CD14-positive monocyte (primary cell): Measurements from ENCODE around the gene DUS1L. TPM values are rescaled to one million over a fixed set of nuclear protein-coding genes. Genes with fewer than 3 reads are reported as not detected.

Source experiments
- DNase-seq, 3 donors: peaks; one replicate each; pipeline ENCODE4 v3.0.0-alpha.2; 2011 to 2022
- H2AFZ ChIP-seq: 2 replicates; pipeline ENCODE4 v1.6.0; 2012; ENCODE audit warnings: mild to moderate bottlenecking, low read depth, low read length, inconsistent platforms; ENCODE audit not compliant: insufficient read depth, poor library complexity, severe bottlenecking
- H3K27ac ChIP-seq, 2 donors: 1 replicate in 1 of 2; 2 replicates in 1 of 2; pipeline ENCODE4 v1.5.1; 2012 to 2013; ENCODE audit warnings: low read length in 2 of 2, control low read depth in 1 of 2, inconsistent platforms in 1 of 2, low read depth in 1 of 2, mild to moderate bottlenecking in 1 of 2
- H3K27me3 ChIP-seq, 2 donors: one replicate each; pipeline versions ENCODE4 v1.6.0 to v1.6.1; 2011 to 2013; ENCODE audit warnings: low read length in 2 of 2; ENCODE audit not compliant: control insufficient read depth in 2 of 2, insufficient read depth in 2 of 2
- H3K36me3 ChIP-seq, 2 donors: replicated peaks in 1 of 2; 1 replicate in 1 of 2; 2 replicates in 1 of 2; pipeline versions ENCODE4 v1.5.1 to v1.6.1; 2012 to 2013; ENCODE audit warnings: low read length in 2 of 2, control low read depth in 1 of 2, inconsistent platforms in 1 of 2, mild to moderate bottlenecking in 1 of 2; ENCODE audit not compliant: insufficient read depth in 2 of 2, control insufficient read depth in 1 of 2
- H3K4me1 ChIP-seq, 2 donors: 1 replicate in 1 of 2; 2 replicates in 1 of 2; pipeline versions ENCODE4 v1.5.1 to v1.6.1; 2012 to 2013; ENCODE audit warnings: low read length in 2 of 2, control low read depth in 1 of 2, inconsistent platforms in 1 of 2, mild to moderate bottlenecking in 1 of 2, moderate library complexity in 1 of 2; ENCODE audit not compliant: insufficient read depth in 2 of 2, control insufficient read depth in 1 of 2
- H3K4me2 ChIP-seq: replicated peaks from 2 replicates; pipeline ENCODE3; 2012; ENCODE audit warnings: low read length, moderate library complexity, mild to moderate bottlenecking; ENCODE audit not compliant: poor library complexity, severe bottlenecking; ENCODE audit errors: extremely low read depth
- H3K4me3 ChIP-seq, 3 experiments: fragments of 200-600 bp in 1 of 3; sonication (generic) in 1 of 3; replicated peaks in 1 of 3; 1 replicate in 2 of 3; 2 replicates in 1 of 3; pipeline ENCODE4 v1.5.1; 2011 to 2013; ENCODE audit warnings: low read length in 3 of 3, mild to moderate bottlenecking in 3 of 3, control low read depth in 2 of 3, low read depth in 2 of 3, inconsistent platforms in 1 of 3, moderate library complexity in 1 of 3
- H3K79me2 ChIP-seq: 2 replicates; pipeline ENCODE4 v1.6.0; 2012; ENCODE audit warnings: mild to moderate bottlenecking, control low read depth, inconsistent platforms, low read length, moderate library complexity; ENCODE audit not compliant: insufficient read depth
- H3K9ac ChIP-seq: 2 replicates; pipeline ENCODE4 v1.6.0; 2017; ENCODE audit warnings: low read length, mild to moderate bottlenecking; ENCODE audit not compliant: insufficient read depth, poor library complexity, severe bottlenecking
- H3K9me3 ChIP-seq, 2 donors: replicated peaks in 1 of 2; 1 replicate in 1 of 2; 2 replicates in 1 of 2; pipeline versions ENCODE4 v1.5.1 to v1.6.1; 2012 to 2013; ENCODE audit warnings: low read length in 2 of 2, control low read depth in 1 of 2; ENCODE audit not compliant: control insufficient read depth in 1 of 2, insufficient read depth in 1 of 2
- H4K20me1 ChIP-seq: 2 replicates; pipeline ENCODE4 v1.6.0; 2012; ENCODE audit warnings: mild to moderate bottlenecking, low read length, control low read depth, moderate library complexity; ENCODE audit not compliant: insufficient read depth
- H3K27ac Mint-ChIP-seq, 7 donors: one replicate each; pipeline ENCODE4 v1.8.0; 2020; ENCODE audit warnings: mild to moderate bottlenecking in 7 of 7, mixed read lengths in 7 of 7, moderate library complexity in 6 of 7, inconsistent platforms in 2 of 7
- H3K27me3 Mint-ChIP-seq, 3 donors: one replicate each; pipeline ENCODE4 v1.8.0; 2021 to 2022; ENCODE audit warnings: low read depth in 3 of 3, mild to moderate bottlenecking in 3 of 3, mixed read lengths in 3 of 3, moderate library complexity in 3 of 3, inconsistent platforms in 1 of 3
- H3K36me3 Mint-ChIP-seq, 2 donors: one replicate each; pipeline ENCODE4 v1.8.0; 2020; ENCODE audit warnings: mixed read lengths in 2 of 2, inconsistent platforms in 1 of 2, mild to moderate bottlenecking in 1 of 2
- H3K4me1 Mint-ChIP-seq: one replicate; pipeline ENCODE4 v1.8.0; 2020; ENCODE audit warnings: mild to moderate bottlenecking, mixed read lengths
- H3K4me3 Mint-ChIP-seq, 2 donors: one replicate each; pipeline ENCODE4 v1.8.0; 2020; ENCODE audit warnings: mild to moderate bottlenecking in 2 of 2, mixed read lengths in 2 of 2, moderate library complexity in 1 of 2
- H3K9me3 Mint-ChIP-seq, 7 donors: one replicate each; pipeline ENCODE4 v1.8.0; 2020 to 2022; ENCODE audit warnings: mixed read lengths in 7 of 7, mild to moderate bottlenecking in 6 of 7, moderate library complexity in 6 of 7, inconsistent platforms in 2 of 7
- WGBS: methylation state at CpG from one replicate; pipeline ENCODE4 v1.1.5; 2013; ENCODE audit warnings: missing lambda C conversion rate; ENCODE audit not compliant: insufficient coverage; 5-methylcytosine and 5-hydroxymethylcytosine counted together
- intact Hi-C, 2 donors: fragments of 100-400 bp; cut with micrococcal nuclease; formaldehyde crosslinking; loops; one replicate each; pipeline versions ENCODE4 v1.15.0 to v1.15.1; 2023
- polyA plus RNA-seq, 3 donors: library from polyadenylated mRNA; depleted of rRNA in 1 of 3; unstranded in 2 of 3; stranded (reverse) in 1 of 3; fragments of 300-500 nt in 2 of 3; fragments of >200 nt in 1 of 3; fragmentation: Illumina TruSeq in 2 of 3; gene quantifications; 1 replicate in 2 of 3; 2 replicates in 1 of 3; pipeline ENCODE4 v1.2.3, GENCODE V29; 2012 to 2021
- TF ChIP-seq, protein P1 (sequence below): fragments of 200-600 bp; IDR thresholded peaks from one replicate; pipeline ENCODE4 v1.8.0; 2022; ENCODE audit warnings: antibody characterized with exemption, mild to moderate bottlenecking

DUS1L gene
- polyA plus RNA-seq, 3 donors, result 23.9 to 175 (median 47.6) TPM

DNA sequence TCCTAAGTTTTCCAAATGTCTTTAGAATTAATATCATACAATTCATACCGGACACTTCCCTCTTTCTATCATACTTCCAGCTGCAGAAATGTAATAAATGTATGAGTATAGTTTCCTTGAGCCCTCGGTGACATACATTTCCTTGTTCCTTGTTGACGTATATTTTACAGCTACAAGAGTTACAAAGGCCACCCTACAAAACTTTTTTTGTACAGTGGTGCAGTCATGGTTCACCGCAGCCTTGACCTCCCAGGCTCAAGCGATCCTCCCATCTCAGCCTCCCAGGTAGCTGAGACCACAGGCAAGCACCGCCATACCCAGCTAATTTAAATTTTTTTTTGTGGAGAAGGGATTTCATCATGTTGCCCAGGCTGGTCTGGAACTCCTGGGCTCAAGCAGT lies 7.2 kb upstream of the DUS1L start:
- no peak overlapping the region for H3K27ac ChIP-seq
- Mint-ChIP-seq H3K27me3 (peaks cover 3 to 8% (median 8%) of the 10 kb centered on the region in 3 donors), H3K27ac (no peak overlapping the region), H3K9me3 (no peaks in the 10 kb centered on the region), H3K4me3 (no peak overlapping the region), H3K4me1 (no peaks in the 10 kb centered on the region), H3K36me3 (no peaks in the 10 kb centered on the region)
- no peaks in the 10 kb centered on the region for H3K27me3 ChIP-seq
- TF ChIP-seq, protein P1, sequence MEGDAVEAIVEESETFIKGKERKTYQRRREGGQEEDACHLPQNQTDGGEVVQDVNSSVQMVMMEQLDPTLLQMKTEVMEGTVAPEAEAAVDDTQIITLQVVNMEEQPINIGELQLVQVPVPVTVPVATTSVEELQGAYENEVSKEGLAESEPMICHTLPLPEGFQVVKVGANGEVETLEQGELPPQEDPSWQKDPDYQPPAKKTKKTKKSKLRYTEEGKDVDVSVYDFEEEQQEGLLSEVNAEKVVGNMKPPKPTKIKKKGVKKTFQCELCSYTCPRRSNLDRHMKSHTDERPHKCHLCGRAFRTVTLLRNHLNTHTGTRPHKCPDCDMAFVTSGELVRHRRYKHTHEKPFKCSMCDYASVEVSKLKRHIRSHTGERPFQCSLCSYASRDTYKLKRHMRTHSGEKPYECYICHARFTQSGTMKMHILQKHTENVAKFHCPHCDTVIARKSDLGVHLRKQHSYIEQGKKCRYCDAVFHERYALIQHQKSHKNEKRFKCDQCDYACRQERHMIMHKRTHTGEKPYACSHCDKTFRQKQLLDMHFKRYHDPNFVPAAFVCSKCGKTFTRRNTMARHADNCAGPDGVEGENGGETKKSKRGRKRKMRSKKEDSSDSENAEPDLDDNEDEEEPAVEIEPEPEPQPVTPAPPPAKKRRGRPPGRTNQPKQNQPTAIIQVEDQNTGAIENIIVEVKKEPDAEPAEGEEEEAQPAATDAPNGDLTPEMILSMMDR, result no peak
- no peaks in the 10 kb centered on the region for H3K79me2 ChIP-seq
- H3K36me3 ChIP-seq, result no peaks in the 10 kb centered on the region
- no peaks in the 10 kb centered on the region for H3K9me3 ChIP-seq
- WGBS, result 100% methylated on average over 1 of the region's 6 CpGs
- DNase-seq, result no peak
- no peak overlapping the region for H3K9ac ChIP-seq
- no peak overlapping the region for H3K4me2 ChIP-seq
- intact Hi-C loops, result no loop called here
- H3K4me3 ChIP-seq, result no peak overlapping the region
- H4K20me1 ChIP-seq, result no peaks in the 10 kb centered on the region
- no peak overlapping the region for H2AFZ ChIP-seq
- H3K4me1 ChIP-seq, result no peaks in the 10 kb centered on the region

DNA sequence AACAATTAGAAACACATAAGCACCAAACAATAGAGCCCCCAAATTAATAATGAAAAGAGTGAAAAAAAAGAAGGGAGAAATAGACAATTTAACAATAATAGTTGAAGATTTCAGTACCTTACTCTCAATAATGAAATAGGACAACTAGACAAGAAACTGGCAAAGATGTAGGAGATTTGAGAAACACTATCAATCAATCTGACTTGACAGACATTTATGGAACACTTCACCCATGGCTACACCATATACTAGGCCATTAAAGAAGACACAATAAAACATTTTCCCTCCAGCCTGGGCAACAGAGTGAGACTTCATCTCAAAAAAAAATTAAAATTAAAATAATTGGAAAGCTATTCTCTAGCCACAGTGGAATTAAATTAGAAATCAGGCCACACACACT lies 5.0 kb upstream of the DUS1L start:
- DNase-seq, result no peak
- no peak overlapping the region for H3K4me2 ChIP-seq
- peaks cover 4% of the 10 kb centered on the region for H3K79me2 ChIP-seq
- TF ChIP-seq, protein P1, result no peak
- intact Hi-C loops, result no loop called here
- H3K36me3 Mint-ChIP-seq, result no peaks in the 10 kb centered on the region
- peaks cover 7% of the 10 kb centered on the region for H3K4me1 Mint-ChIP-seq
- no peaks in the 10 kb centered on the region for H4K20me1 ChIP-seq
- H3K4me3 ChIP-seq, result no peak overlapping the region
- no peak overlapping the region for H2AFZ ChIP-seq
- H3K4me3 Mint-ChIP-seq, result no peak overlapping the region
- peaks cover 0 to 2% (median 0%) of the 10 kb centered on the region in 7 donors for H3K9me3 Mint-ChIP-seq
- no peak overlapping the region for H3K9ac ChIP-seq
- H3K27me3 ChIP-seq, result no peaks in the 10 kb centered on the region
- no peak overlapping the region for H3K27ac ChIP-seq
- H3K9me3 ChIP-seq, result no peaks in the 10 kb centered on the region
- no peak overlapping the region for H3K27ac Mint-ChIP-seq
- H3K36me3 ChIP-seq, result no peaks in the 10 kb centered on the region
- peaks cover 7 to 9% of the 10 kb centered on the region in 2 donors for H3K4me1 ChIP-seq
- H3K27me3 Mint-ChIP-seq, result peaks cover 2 to 8% (median 4%) of the 10 kb centered on the region in 3 donors
